Ishikawa (cell line): ENCODE data around the gene FAM222B.

Experiments
- CEBPB ChIP-seq: IDR thresholded peaks from 2 replicates; pipeline ENCODE4 v1.6.1; 2012
- CREB1 ChIP-seq: IDR thresholded peaks from 2 replicates; pipeline ENCODE4 v1.6.1; 2012; ENCODE audit warnings: low read depth
- EGR1 ChIP-seq: IDR thresholded peaks from 2 replicates; pipeline ENCODE4 v1.6.1; 2012
- EP300 ChIP-seq: IDR thresholded peaks from 2 replicates; pipeline ENCODE4 v1.6.1; 2012; ENCODE audit warnings: borderline replicate concordance
- FOXM1 ChIP-seq: IDR thresholded peaks from 2 replicates; pipeline ENCODE4 v1.6.1; 2012; ENCODE audit warnings: low read depth, borderline replicate concordance
- NFIC ChIP-seq: IDR thresholded peaks from 2 replicates; pipeline ENCODE4 v1.6.1; 2012
- RAD21 ChIP-seq: IDR thresholded peaks from 2 replicates; pipeline ENCODE4 v1.6.1; 2012; ENCODE audit warnings: low read depth
- TAF1 ChIP-seq: IDR thresholded peaks from 2 replicates; pipeline ENCODE4 v1.6.1; 2012; ENCODE audit warnings: low read depth, mild to moderate bottlenecking
- TCF12 ChIP-seq: IDR thresholded peaks from 2 replicates; pipeline ENCODE4 v1.6.1; 2012; ENCODE audit warnings: low read depth
- TEAD4 ChIP-seq: IDR thresholded peaks from 2 replicates; pipeline ENCODE4 v1.6.1; 2012
- YY1 ChIP-seq: IDR thresholded peaks from 2 replicates; pipeline ENCODE4 v1.6.1; 2012; ENCODE audit warnings: low read depth
- ZBTB7A ChIP-seq: IDR thresholded peaks from 2 replicates; pipeline ENCODE4 v1.6.1; 2012; ENCODE audit warnings: low read depth
- TF ChIP-seq, protein P1 (sequence below): IDR thresholded peaks from 2 replicates; pipeline ENCODE4 v1.6.1; 2012; ENCODE audit warnings: low read depth, mild to moderate bottlenecking
- TF ChIP-seq, protein P2 (sequence below): IDR thresholded peaks from 2 replicates; pipeline ENCODE4 v1.6.1; 2012
- TF ChIP-seq, protein P3 (sequence below): IDR thresholded peaks from 2 replicates; pipeline ENCODE4 v1.6.1; 2012

The FAM222B gene

DNA sequence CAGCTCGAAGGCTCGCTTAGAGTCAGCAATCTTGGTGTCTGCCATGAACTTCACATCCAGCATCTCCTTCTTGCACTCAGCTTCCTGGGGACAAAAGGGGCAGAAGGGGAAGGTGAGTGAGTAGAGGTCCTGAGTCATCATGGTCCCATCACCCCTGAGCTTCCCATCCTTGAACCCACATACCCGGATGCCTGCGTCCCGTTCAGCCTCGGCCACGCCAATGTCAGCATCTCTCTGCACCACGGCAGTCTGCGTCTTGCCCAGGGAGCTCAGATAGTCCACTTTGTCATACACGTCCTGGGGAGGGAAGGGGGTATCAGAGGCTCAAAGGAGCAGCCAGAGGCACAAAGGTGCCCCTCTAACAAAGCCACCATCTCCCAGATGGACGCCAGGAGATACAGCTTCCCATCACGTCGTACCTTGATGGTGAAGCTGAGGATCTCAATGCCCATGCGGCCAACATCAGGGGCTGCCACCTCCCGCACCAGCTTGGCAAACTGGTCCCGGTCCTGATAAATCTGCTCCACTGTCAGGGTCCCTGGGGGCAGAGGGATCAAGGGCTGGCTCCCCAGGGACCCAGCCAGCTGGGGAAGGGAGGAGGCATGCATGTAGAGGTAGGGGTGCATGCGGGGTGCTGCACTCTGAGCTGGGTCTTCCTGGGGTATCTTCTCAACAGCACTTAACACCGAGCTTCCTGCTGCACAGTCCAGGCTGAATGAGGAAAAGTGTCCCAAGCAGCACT is 39.7 kb upstream of the FAM222B start:
- no peak for TF ChIP-seq TEAD4
- no peak for TF ChIP-seq CREB1
- no peak for TF ChIP-seq TCF12
- TF ChIP-seq FOXM1 = no peak
- TF ChIP-seq EP300 = no peak
- TF ChIP-seq, protein P1, sequence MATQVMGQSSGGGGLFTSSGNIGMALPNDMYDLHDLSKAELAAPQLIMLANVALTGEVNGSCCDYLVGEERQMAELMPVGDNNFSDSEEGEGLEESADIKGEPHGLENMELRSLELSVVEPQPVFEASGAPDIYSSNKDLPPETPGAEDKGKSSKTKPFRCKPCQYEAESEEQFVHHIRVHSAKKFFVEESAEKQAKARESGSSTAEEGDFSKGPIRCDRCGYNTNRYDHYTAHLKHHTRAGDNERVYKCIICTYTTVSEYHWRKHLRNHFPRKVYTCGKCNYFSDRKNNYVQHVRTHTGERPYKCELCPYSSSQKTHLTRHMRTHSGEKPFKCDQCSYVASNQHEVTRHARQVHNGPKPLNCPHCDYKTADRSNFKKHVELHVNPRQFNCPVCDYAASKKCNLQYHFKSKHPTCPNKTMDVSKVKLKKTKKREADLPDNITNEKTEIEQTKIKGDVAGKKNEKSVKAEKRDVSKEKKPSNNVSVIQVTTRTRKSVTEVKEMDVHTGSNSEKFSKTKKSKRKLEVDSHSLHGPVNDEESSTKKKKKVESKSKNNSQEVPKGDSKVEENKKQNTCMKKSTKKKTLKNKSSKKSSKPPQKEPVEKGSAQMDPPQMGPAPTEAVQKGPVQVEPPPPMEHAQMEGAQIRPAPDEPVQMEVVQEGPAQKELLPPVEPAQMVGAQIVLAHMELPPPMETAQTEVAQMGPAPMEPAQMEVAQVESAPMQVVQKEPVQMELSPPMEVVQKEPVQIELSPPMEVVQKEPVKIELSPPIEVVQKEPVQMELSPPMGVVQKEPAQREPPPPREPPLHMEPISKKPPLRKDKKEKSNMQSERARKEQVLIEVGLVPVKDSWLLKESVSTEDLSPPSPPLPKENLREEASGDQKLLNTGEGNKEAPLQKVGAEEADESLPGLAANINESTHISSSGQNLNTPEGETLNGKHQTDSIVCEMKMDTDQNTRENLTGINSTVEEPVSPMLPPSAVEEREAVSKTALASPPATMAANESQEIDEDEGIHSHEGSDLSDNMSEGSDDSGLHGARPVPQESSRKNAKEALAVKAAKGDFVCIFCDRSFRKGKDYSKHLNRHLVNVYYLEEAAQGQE = no peak

DNA sequence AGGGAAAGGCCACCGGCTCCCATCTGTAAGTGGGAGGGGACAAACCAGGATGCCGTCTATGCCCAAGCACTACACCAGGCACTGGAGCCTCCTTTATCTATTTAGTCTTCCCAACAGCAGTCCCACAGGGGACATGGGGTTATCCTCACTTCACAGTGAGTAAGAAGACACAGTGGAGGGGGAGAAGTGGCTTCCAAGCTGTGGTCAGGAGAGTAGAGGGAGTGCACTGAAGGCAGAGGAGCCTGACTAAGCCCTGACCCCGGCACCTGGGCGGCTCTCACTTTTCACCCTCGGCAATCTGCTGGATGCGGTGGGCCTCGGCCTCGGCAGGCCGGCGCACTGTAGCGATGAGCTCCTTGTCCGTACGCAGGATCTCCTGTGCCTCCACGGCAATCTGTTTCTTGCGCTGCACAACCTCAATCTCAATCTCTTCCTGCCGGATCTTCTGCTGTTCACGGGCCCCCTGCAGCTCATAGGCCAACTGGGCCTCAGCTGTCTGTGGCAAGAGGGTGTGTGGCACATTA is 39.0 kb upstream of the FAM222B start:
- TF ChIP-seq, protein P2, sequence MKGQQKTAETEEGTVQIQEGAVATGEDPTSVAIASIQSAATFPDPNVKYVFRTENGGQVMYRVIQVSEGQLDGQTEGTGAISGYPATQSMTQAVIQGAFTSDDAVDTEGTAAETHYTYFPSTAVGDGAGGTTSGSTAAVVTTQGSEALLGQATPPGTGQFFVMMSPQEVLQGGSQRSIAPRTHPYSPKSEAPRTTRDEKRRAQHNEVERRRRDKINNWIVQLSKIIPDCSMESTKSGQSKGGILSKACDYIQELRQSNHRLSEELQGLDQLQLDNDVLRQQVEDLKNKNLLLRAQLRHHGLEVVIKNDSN = no peak
- no peak for TF ChIP-seq RAD21
- TF ChIP-seq CEBPB = no peak
- TF ChIP-seq CREB1 = no peak
- no peak for TF ChIP-seq ZBTB7A
- no peak for TF ChIP-seq EP300
- no peak for TF ChIP-seq TAF1
- TF ChIP-seq EGR1 = no peak
- no peak for TF ChIP-seq TEAD4
- TF ChIP-seq YY1 = no peak
- TF ChIP-seq TCF12 = no peak
- TF ChIP-seq FOXM1 = no peak
- TF ChIP-seq NFIC = no peak
- TF ChIP-seq, protein P1 = no peak
- TF ChIP-seq, protein P3, sequence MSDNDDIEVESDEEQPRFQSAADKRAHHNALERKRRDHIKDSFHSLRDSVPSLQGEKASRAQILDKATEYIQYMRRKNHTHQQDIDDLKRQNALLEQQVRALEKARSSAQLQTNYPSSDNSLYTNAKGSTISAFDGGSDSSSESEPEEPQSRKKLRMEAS = no peak

DNA sequence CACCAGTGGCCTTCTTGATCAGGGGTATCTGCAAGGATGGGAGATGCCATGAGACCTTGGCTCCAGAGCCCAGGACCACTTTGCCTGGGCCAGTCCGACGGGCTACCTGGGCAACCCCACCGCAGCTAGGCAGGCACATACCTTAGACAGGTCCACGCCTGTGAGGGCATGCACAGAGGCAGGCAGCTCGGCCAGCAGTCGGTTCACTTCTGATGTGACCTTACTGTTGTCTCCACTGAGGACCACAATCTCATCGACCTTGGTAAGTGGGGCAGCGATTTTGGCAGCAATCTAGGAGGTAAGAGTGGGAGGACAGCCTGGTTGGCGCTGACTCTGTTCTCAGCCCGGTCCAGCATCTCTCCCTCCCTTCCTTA is 38.0 kb upstream of the FAM222B start:
- TF ChIP-seq TAF1 (no peak), EGR1 (no peak), EP300 (no peak), RAD21 (no peak), FOXM1 (no peak), TCF12 (no peak), CEBPB (no peak), NFIC (no peak), TEAD4 (no peak), YY1 (no peak), CREB1 (no peak), ZBTB7A (no peak)
- TF ChIP-seq, protein P3 = no peak
- TF ChIP-seq, protein P1 = no peak
- TF ChIP-seq, protein P2 = no peak

DNA sequence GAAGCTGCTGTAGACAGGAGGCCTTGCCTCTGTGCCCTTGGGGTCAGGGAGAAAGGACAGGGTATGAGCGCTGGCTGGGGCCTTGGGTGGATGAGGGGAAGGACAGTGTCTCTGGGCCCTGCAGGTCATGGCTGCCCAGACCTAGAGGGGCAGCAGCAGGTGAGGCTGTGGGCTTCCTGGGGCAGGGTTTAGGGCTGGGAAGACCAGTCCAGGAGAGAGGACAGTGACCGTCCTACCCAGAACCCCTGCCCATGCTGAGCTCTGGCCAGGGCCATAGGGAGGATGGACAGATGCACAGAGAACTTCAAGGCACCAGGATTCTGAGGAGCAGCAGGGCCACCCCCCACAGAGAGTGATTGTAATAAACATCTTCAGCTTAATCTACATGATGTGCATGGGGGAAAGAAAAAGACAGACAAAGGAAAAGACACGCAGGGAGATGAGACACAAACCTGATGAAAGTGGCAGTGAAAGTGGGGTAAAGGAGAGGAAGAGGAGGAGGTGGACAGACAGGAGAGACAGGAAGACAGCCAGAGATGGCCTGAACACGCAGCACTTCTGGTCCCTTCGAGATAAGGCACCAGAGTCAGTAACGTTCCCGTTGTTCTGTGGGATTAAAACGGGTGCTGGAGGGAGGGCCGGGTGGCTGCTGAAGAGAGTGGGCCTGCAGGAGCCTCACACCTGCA is 37.4 kb upstream of the FAM222B start:
- TF ChIP-seq NFIC = no peak
